PC-9 (cell line): ENCODE measurements around the gene TAF4B.

Source experiments
- EZH2 ChIP-seq: fragments of 200-600 bp; sonication (generic); IDR thresholded peaks from 2 replicates; pipeline ENCODE4 v1.8.0; 2017; ENCODE audit warnings: antibody characterized with exemption, low read depth
- TF ChIP-seq, protein P1 (sequence below): fragments of 200-600 bp; sonication (generic); conservative IDR thresholded peaks from 2 replicates; pipeline ENCODE4 v1.6.1; 2017; ENCODE audit warnings: mixed run types, antibody characterized with exemption, mild to moderate bottlenecking, moderate library complexity

DNA sequence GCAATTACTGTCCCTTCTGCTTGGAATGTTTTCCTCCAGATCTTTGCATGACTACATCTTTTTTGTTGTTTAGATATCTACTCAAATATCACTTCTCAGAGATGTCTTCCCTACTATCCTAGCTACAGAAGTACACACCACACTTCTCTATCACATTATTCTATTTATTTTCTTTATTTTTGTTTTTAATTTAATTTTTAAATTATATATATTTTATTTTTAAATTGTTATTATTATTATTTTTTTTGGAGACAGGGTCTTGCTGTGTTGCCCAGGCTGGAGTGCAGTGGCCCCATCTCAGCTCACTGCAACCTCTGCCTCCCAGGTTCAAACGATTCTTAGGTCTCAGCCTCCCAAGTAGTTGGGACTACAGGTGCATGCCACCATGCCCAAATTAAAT lies 106.7 kb downstream of the TAF4B start:
- TF ChIP-seq, protein P1, sequence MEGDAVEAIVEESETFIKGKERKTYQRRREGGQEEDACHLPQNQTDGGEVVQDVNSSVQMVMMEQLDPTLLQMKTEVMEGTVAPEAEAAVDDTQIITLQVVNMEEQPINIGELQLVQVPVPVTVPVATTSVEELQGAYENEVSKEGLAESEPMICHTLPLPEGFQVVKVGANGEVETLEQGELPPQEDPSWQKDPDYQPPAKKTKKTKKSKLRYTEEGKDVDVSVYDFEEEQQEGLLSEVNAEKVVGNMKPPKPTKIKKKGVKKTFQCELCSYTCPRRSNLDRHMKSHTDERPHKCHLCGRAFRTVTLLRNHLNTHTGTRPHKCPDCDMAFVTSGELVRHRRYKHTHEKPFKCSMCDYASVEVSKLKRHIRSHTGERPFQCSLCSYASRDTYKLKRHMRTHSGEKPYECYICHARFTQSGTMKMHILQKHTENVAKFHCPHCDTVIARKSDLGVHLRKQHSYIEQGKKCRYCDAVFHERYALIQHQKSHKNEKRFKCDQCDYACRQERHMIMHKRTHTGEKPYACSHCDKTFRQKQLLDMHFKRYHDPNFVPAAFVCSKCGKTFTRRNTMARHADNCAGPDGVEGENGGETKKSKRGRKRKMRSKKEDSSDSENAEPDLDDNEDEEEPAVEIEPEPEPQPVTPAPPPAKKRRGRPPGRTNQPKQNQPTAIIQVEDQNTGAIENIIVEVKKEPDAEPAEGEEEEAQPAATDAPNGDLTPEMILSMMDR = no peak
- no peak for TF ChIP-seq EZH2
